Measurements from ENCODE around the gene ENO2. TPM values are rescaled to one million over a fixed set of nuclear protein-coding genes. Genes with fewer than 3 reads are reported as not detected.

ENO2 gene
- total RNA-seq, 4 donors from 2014 or later: 4.6 to 11.7 (median 8.8) TPM

- peak overlapping the region; percentile 56 to 69 (median 59) for H3K4me3 ChIP-seq
- H3K9me3 ChIP-seq: no peaks in the 10 kb centered on the region
- DNase-seq: peak; percentile 59 to 91 (median 90)
- H3K36me3 ChIP-seq: peaks cover 0 to 25% (median 0%) of the 10 kb centered on the region in 3 donors
- no peaks in the 10 kb centered on the region for H3K27me3 ChIP-seq
- peak overlapping the region; percentile 85 to 89 (median 88) for H3K27ac ChIP-seq
- peaks cover 0 to 58% (median 37%) of the 10 kb centered on the region in 4 donors for H3K4me1 ChIP-seq
- no peak for TF ChIP-seq CTCF (IDR thresholded peaks at IDR 0.05)
- TF ChIP-seq POLR2A (IDR thresholded peaks at IDR 0.05): no peak
These were observed 39.3 kb downstream of the ENO2 start for GRCh38 chr12:6953442-6954315.

GRCh38 chr12:6954316-6955107 lies 40.1 kb downstream of the ENO2 start:
- H3K4me1 ChIP-seq: peaks cover 0 to 60% (median 39%) of the 10 kb centered on the region in 4 donors
- H3K27ac ChIP-seq: peak overlapping the region; percentile 56 to 89 (median 87)
- H3K9me3 ChIP-seq: no peaks in the 10 kb centered on the region
- H3K36me3 ChIP-seq: peaks cover 0 to 25% (median 0%) of the 10 kb centered on the region in 3 donors
- H3K4me3 ChIP-seq: peak overlapping the region in 3 of 4 donors; percentile 58 to 69 (median 60)
- H3K27me3 ChIP-seq: no peaks in the 10 kb centered on the region
- no peak for TF ChIP-seq CTCF (IDR thresholded peaks at IDR 0.05)
- TF ChIP-seq POLR2A (IDR thresholded peaks at IDR 0.05): no peak
- DNase-seq: peak in 1 of 3 donors; percentile 45

GRCh38 chr12:6955108-6956020 lies 41.0 kb downstream of the ENO2 start:
- Histone ChIP-seq H3K9me3 (no peaks in the 10 kb centered on the region), H3K27me3 (no peaks in the 10 kb centered on the region), H3K4me1 (peaks cover 0 to 63% (median 47%) of the 10 kb centered on the region in 4 donors), H3K4me3 (peak overlapping the region in 1 of 4 donors; percentile 69), H3K27ac (peak overlapping the region; percentile 47 to 89 (median 87)), H3K36me3 (peaks cover 0 to 25% (median 0%) of the 10 kb centered on the region in 3 donors)
- no peak for TF ChIP-seq CTCF (IDR thresholded peaks at IDR 0.05)
- no peak for TF ChIP-seq POLR2A (IDR thresholded peaks at IDR 0.05)
- peak in 1 of 3 donors; percentile 43 for DNase-seq

- Histone ChIP-seq H3K9me3 (no peaks in the 10 kb centered on the region), H3K4me3 (peak overlapping the region in 1 of 4 donors; percentile 69), H3K4me1 (peaks cover 8 to 67% (median 53%) of the 10 kb centered on the region in 4 donors), H3K27ac (peak overlapping the region; percentile 19 to 89 (median 46)), H3K36me3 (peaks cover 0 to 25% (median 0%) of the 10 kb centered on the region in 3 donors), H3K27me3 (no peaks in the 10 kb centered on the region)
- TF ChIP-seq CTCF (IDR thresholded peaks at IDR 0.05): no peak
- no peak for TF ChIP-seq POLR2A (IDR thresholded peaks at IDR 0.05)
- peak in 2 of 3 donors; percentile 70 to 78 for DNase-seq
These were observed 41.8 kb downstream of the ENO2 start for GRCh38 chr12:6956021-6956727.
